HG03565 (cell line): ENCODE measurements around the gene SHMT2.

Experiments
- ATAC-seq: cut with Tn5 transposase; IDR thresholded peaks from one replicate; pipeline ENCODE4 v1.9.1; 2021; ENCODE audit warnings: mild to moderate bottlenecking, moderate library complexity; ENCODE audit not compliant: unreplicated experiment

Gene SHMT2

GRCh38 chr12:57238854-57239554, 9.5 kb downstream of the SHMT2 start:
- peak; percentile 59 for ATAC-seq

GRCh38 chr12:57239587-57240065, 10.1 kb downstream of the SHMT2 start:
- ATAC-seq = peak; percentile 2

GRCh38 chr12:57240066-57240921, 10.8 kb downstream of the SHMT2 start:
- ATAC-seq = no peak

GRCh38 chr12:57240926-57241401, 11.5 kb downstream of the SHMT2 start:
- ATAC-seq = no peak

GRCh38 chr12:57241402-57242310, 12.1 kb downstream of the SHMT2 start:
- ATAC-seq = no peak

- ATAC-seq = no peak
These were observed 12.8 kb downstream of the SHMT2 start for GRCh38 chr12:57242329-57242690.

GRCh38 chr12:57242691-57243454, 13.4 kb downstream of the SHMT2 start:
- ATAC-seq = no peak

GRCh38 chr12:57243521-57244311, 14.2 kb downstream of the SHMT2 start:
- no peak for ATAC-seq

GRCh38 chr12:57244312-57244696, 14.8 kb downstream of the SHMT2 start:
- no peak for ATAC-seq

- ATAC-seq = no peak
These were observed 17.5 kb downstream of the SHMT2 start for GRCh38 chr12:57247041-57247440.

GRCh38 chr12:57248934-57249742, 19.6 kb downstream of the SHMT2 start:
- no peak for ATAC-seq

- ATAC-seq = no peak
These were observed 21.0 kb downstream of the SHMT2 start for GRCh38 chr12:57250541-57250940.

- ATAC-seq = no peak
These were observed 21.4 kb downstream of the SHMT2 start, which contains the start of gene STAC3 for GRCh38 chr12:57250956-57251355. TSS of gene STAC3 (minus strand) at chr12:57251187. CDS start at chr12:57249636, 1,551 bp downstream.

- ATAC-seq = no peak
These were observed 25.2 kb downstream of the SHMT2 start for GRCh38 chr12:57254506-57255280.

- no peak for ATAC-seq
These were observed 26.4 kb downstream of the SHMT2 start for GRCh38 chr12:57255916-57256315.

GRCh38 chr12:57258977-57259970, 29.8 kb downstream of the SHMT2 start:
- ATAC-seq = no peak
